IMR-90 (cell line): ENCODE results near the gene RAPGEF1. TPM values are rescaled to one million over a fixed set of nuclear protein-coding genes. Genes with fewer than 3 reads are reported as not detected.

Experiments used
- ATAC-seq: fragments of 200-7000 bp; cut with Tn5 transposase; 2 replicates; pipeline ENCODE4 v1.9.1; 2020; ENCODE audit warnings: low read depth, mild to moderate bottlenecking, moderate library complexity
- BruUV-seq: library from RNA; stranded (reverse); fragments of 400-500 nt; replicated peaks from 2 replicates; lab custom pipeline; 2021; lab: Mats Ljungman, UMichigan
- CTCF ChIA-PET: fragments of 300-600 bp; formaldehyde crosslinking; extraction: SDS; loops from one replicate; lab custom pipeline; 2021; ENCODE audit warnings: antibody characterized with exemption; lab: Yijun Ruan, JAX
- POLR2A ChIA-PET: fragments of 300-600 bp; sonication (Branson Sonifier 250); formaldehyde crosslinking; loops from one replicate; lab custom pipeline; 2022; ENCODE audit warnings: antibody characterized with exemption; ENCODE audit not compliant: unreplicated experiment; lab: Charles Lee
- DNase-seq: peaks from one replicate; pipeline ENCODE4 v3.0.0; 2013
- H2AFZ ChIP-seq: replicated peaks from 2 replicates; pipeline ENCODE3; 2013; ENCODE audit warnings: low read length, mild to moderate bottlenecking; ENCODE audit not compliant: poor library complexity
- H2AK5ac ChIP-seq: 2 replicates; pipeline ENCODE4 v1.6.1; 2013; ENCODE audit warnings: low read depth, low read length, inconsistent platforms
- H2AK9ac ChIP-seq: replicated peaks from 2 replicates; pipeline ENCODE3; 2013; ENCODE audit warnings: mild to moderate bottlenecking, low read depth, low read length, moderate library complexity; ENCODE audit not compliant: poor library complexity
- H2BK120ac ChIP-seq: 2 replicates; pipeline ENCODE4 v1.6.1; 2013; ENCODE audit warnings: low read depth, low read length, inconsistent platforms
- H2BK15ac ChIP-seq: 3 replicates; pipeline ENCODE4 v1.6.1; 2013; ENCODE audit warnings: low read depth, low read length, inconsistent platforms
- H2BK20ac ChIP-seq: 2 replicates; pipeline ENCODE4 v1.6.1; 2013; ENCODE audit warnings: low read depth, mild to moderate bottlenecking, inconsistent platforms, low read length, moderate library complexity
- H2BK5ac ChIP-seq: 2 replicates; pipeline ENCODE4 v1.6.1; 2013; ENCODE audit warnings: mild to moderate bottlenecking, low read depth, low read length, inconsistent platforms; ENCODE audit not compliant: poor library complexity, severe bottlenecking
- H3K14ac ChIP-seq: replicated peaks from 2 replicates; pipeline ENCODE4 v1.6.1; 2013; ENCODE audit warnings: low read depth, low read length, inconsistent platforms
- H3K18ac ChIP-seq: 2 replicates; pipeline ENCODE4 v1.6.1; 2013; ENCODE audit warnings: low read depth, low read length, control low read depth
- H3K23ac ChIP-seq: 2 replicates; pipeline ENCODE4 v1.6.1; 2013; ENCODE audit warnings: low read depth, low read length, inconsistent platforms
- H3K27ac ChIP-seq: 2 replicates; pipeline ENCODE4 v1.5.1; 2013; ENCODE audit warnings: mild to moderate bottlenecking, control low read depth, low read length; ENCODE audit not compliant: insufficient read depth
- H3K27me3 ChIP-seq: 2 replicates; pipeline ENCODE4 v1.6.1; 2013; ENCODE audit warnings: low read length; ENCODE audit not compliant: control insufficient read depth, insufficient read depth
- H3K36me3 ChIP-seq: 2 replicates; pipeline ENCODE4 v1.6.1; 2013; ENCODE audit warnings: low read length, mixed read lengths; ENCODE audit not compliant: control insufficient read depth, insufficient read depth
- H3K4ac ChIP-seq: 2 replicates; pipeline ENCODE4 v1.6.1; 2013; ENCODE audit warnings: low read depth, low read length, inconsistent platforms
- H3K4me1 ChIP-seq: 2 replicates; pipeline ENCODE4 v1.6.1; 2013; ENCODE audit warnings: low read length, mixed read lengths; ENCODE audit not compliant: control insufficient read depth, insufficient read depth
- H3K4me2 ChIP-seq: 2 replicates; pipeline ENCODE4 v1.6.1; 2013; ENCODE audit warnings: low read depth, mild to moderate bottlenecking, control low read depth, low read length, moderate library complexity
- H3K4me3 ChIP-seq: 2 replicates; pipeline ENCODE4 v1.5.1; 2013; ENCODE audit warnings: low read depth, mild to moderate bottlenecking, control low read depth, low read length, moderate library complexity; ENCODE audit not compliant: insufficient read depth
- H3K56ac ChIP-seq: 2 replicates; pipeline ENCODE4 v1.6.1; 2013; ENCODE audit warnings: low read length, inconsistent platforms; ENCODE audit not compliant: insufficient read depth; ENCODE audit errors: extremely low read depth
- H3K79me1 ChIP-seq, 2 experiments: 2 replicates each; pipeline ENCODE4 v1.6.1; 2013; ENCODE audit warnings: low read length in 2 of 2, inconsistent platforms in 1 of 2, low read depth in 1 of 2
- H3K9ac ChIP-seq: 2 replicates; pipeline ENCODE4 v1.6.1; 2013; ENCODE audit warnings: low read depth, low read length, control low read depth
- H3K9me1 ChIP-seq: 2 replicates; pipeline ENCODE4 v1.6.1; 2013; ENCODE audit warnings: low read length, inconsistent platforms; ENCODE audit not compliant: insufficient read depth
- H3K9me3 ChIP-seq: 2 replicates; pipeline ENCODE4 v1.6.1; 2013; ENCODE audit warnings: low read length; ENCODE audit not compliant: control insufficient read depth, insufficient read depth
- H4K20me1 ChIP-seq: 2 replicates; pipeline ENCODE4 v1.6.1; 2013; ENCODE audit warnings: low read length, inconsistent platforms; ENCODE audit not compliant: insufficient read depth
- H4K5ac ChIP-seq: 2 replicates; pipeline ENCODE4 v1.6.1; 2013; ENCODE audit warnings: mild to moderate bottlenecking, low read depth, low read length, control low read depth
- H4K8ac ChIP-seq, 2 experiments: 2 replicates each; pipeline ENCODE4 v1.6.1; 2013; ENCODE audit warnings: low read depth in 2 of 2, low read length in 2 of 2, control low read depth in 1 of 2, inconsistent platforms in 1 of 2
- H4K91ac ChIP-seq: 2 replicates; pipeline ENCODE4 v1.6.1; 2013; ENCODE audit warnings: low read depth, low read length, inconsistent platforms; ENCODE audit not compliant: insufficient read depth
- BHLHE40 ChIP-seq: fragments of 150-350 bp; IDR thresholded peaks from 2 replicates; pipeline ENCODE4 v1.6.1; 2016; ENCODE audit warnings: mild to moderate bottlenecking, low read depth, low read length
- CEBPB ChIP-seq: IDR thresholded peaks from 2 replicates; pipeline ENCODE4 v1.6.1; 2012; ENCODE audit warnings: low read depth, low read length, improper control_type of control experiment
- CHD1 ChIP-seq: IDR thresholded peaks from 2 replicates; pipeline ENCODE4 v1.6.1; 2012; ENCODE audit warnings: low read depth, low read length, improper control_type of control experiment
- CTCF ChIP-seq: conservative IDR thresholded peaks from 2 replicates; pipeline ENCODE4 v1.5.1; 2012; ENCODE audit warnings: mild to moderate bottlenecking, low read depth, low read length, improper control_type of control experiment
- ELK1 ChIP-seq: fragments of 150-350 bp; IDR thresholded peaks from 2 replicates; pipeline ENCODE4 v1.6.1; 2016; ENCODE audit warnings: low read depth, mild to moderate bottlenecking, low read length, moderate library complexity, borderline replicate concordance
- FOS ChIP-seq: fragments of 150-350 bp; IDR thresholded peaks from 2 replicates; pipeline ENCODE4 v1.6.1; 2016; ENCODE audit warnings: low read depth, low read length
- MAFK ChIP-seq: IDR thresholded peaks from 2 replicates; pipeline ENCODE4 v1.6.1; 2012; ENCODE audit warnings: low read depth, low read length, improper control_type of control experiment
- MAZ ChIP-seq: IDR thresholded peaks from 2 replicates; pipeline ENCODE4 v1.6.1; 2012; ENCODE audit warnings: low read depth, mild to moderate bottlenecking, low read length, improper control_type of control experiment, moderate library complexity, borderline replicate concordance
- MXI1 ChIP-seq: IDR thresholded peaks from 2 replicates; pipeline ENCODE4 v1.6.1; 2012; ENCODE audit warnings: low read depth, mild to moderate bottlenecking, low read length, moderate library complexity, borderline replicate concordance
- NFE2L2 ChIP-seq: fragments of 150-350 bp; IDR thresholded peaks from 2 replicates; pipeline ENCODE4 v1.6.1; 2016; ENCODE audit warnings: low read depth, mild to moderate bottlenecking, low read length
- POLR2A ChIP-seq: IDR thresholded peaks from 2 replicates; pipeline ENCODE4 v1.6.1; 2012; ENCODE audit warnings: mild to moderate bottlenecking, low read depth, low read length
- RAD21 ChIP-seq: IDR thresholded peaks from 2 replicates; pipeline ENCODE4 v1.6.1; 2012; ENCODE audit warnings: low read length, improper control_type of control experiment
- RCOR1 ChIP-seq: IDR thresholded peaks from 2 replicates; pipeline ENCODE4 v1.6.1; 2012; ENCODE audit warnings: mild to moderate bottlenecking, low read length, improper control_type of control experiment; ENCODE audit not compliant: insufficient replicate concordance
- RFX5 ChIP-seq: IDR thresholded peaks from 2 replicates; pipeline ENCODE4 v1.8.0; 2012; ENCODE audit warnings: low read depth, mild to moderate bottlenecking, low read length, moderate library complexity
- USF2 ChIP-seq: fragments of 150-350 bp; IDR thresholded peaks from 2 replicates; pipeline ENCODE4 v1.6.1; 2017; ENCODE audit warnings: mild to moderate bottlenecking, antibody characterized with exemption, low read length, low read depth
- WGBS, 2 experiments: methylation state at CpG; one replicate each; pipeline versions ENCODE4 v1.1.5 to v1.1.7; 2013; ENCODE audit warnings: missing lambda C conversion rate in 2 of 2; ENCODE audit not compliant: insufficient read length in 1 of 2; ENCODE audit errors: extremely low coverage in 2 of 2; 5-methylcytosine and 5-hydroxymethylcytosine counted together
- dilution Hi-C: fragments of 300-500 bp; cut with HindIII; formaldehyde crosslinking; loops from one replicate; pipeline ENCODE4 v1.14.3; 2018; ENCODE audit warnings: low sequenced_read_pairs; ENCODE audit not compliant: unreplicated experiment
- in situ Hi-C: fragments of 300-500 bp; cut with MboI; formaldehyde crosslinking; loops from 3 replicates; pipeline ENCODE4 v1.14.3; 2019; ENCODE audit warnings: low sequenced_read_pairs, inconsistent platforms, mixed read lengths
- intact Hi-C: fragments of 100-400 bp; cut with micrococcal nuclease; formaldehyde crosslinking; loops from 2 replicates; pipeline ENCODE4 v1.10.0; 2022
- polyA plus RNA-seq, 3 experiments: library from polyadenylated mRNA; depleted of rRNA; stranded (reverse); fragments of >200 nt; gene quantifications; 2 replicates each; pipeline ENCODE4 v1.2.3, GENCODE V29; 2012; ENCODE audit warnings: low replicate concordance in 1 of 3
- total RNA-seq: library from RNA; depleted of rRNA; stranded (reverse); fragments of >200 nt; gene quantifications from 2 replicates; pipeline ENCODE4 v1.2.3, GENCODE V29; 2012

The RAPGEF1 gene
- total and polyA plus RNA-seq, 2 of the 4 experiments (the other 2 are of a cell fraction): 13.1 to 22.3 TPM

- H3K9ac ChIP-seq: no peak overlapping the region
- H3K4ac ChIP-seq: no peak overlapping the region
- no peak overlapping the region for H2BK5ac ChIP-seq
- ChIA-PET CTCF (no interaction called here), POLR2A (no interaction called here)
- H3K4me3 ChIP-seq: no peak overlapping the region
- H3K27me3 ChIP-seq: no peaks in the 10 kb centered on the region
- in situ Hi-C loops: loop anchor here (25.0 kb wide), 1 partner anchor 683 kb away; no protein-coding TSS in a partner anchor
- no peak overlapping the region for H2BK20ac ChIP-seq
- H3K27ac ChIP-seq: no peak overlapping the region
- H3K56ac ChIP-seq: no peak overlapping the region
- WGBS, 2 experiments: 82% methylated on average over 4 of the region's 26 CpGs; no CpG with 5 or more reads in 1 of the 2 experiments
- DNase-seq: no peak
- no peak overlapping the region for H2AK5ac ChIP-seq
- H3K18ac ChIP-seq: no peak overlapping the region
- no peak overlapping the region for H2AFZ ChIP-seq
- intact Hi-C loops: no loop called here
- H2BK120ac ChIP-seq: no peak overlapping the region
- H3K9me3 ChIP-seq: no peaks in the 10 kb centered on the region
- H4K5ac ChIP-seq: no peak overlapping the region
- H3K9me1 ChIP-seq: 0 out of 2 replicates have a peak, but pooled peaks cover under 1% of the 10 kb centered on the region
- no peak overlapping the region for H3K14ac ChIP-seq
- H3K4me1 ChIP-seq: no peaks in the 10 kb centered on the region
- no peak overlapping the region for H4K8ac ChIP-seq
- no peaks in the 10 kb centered on the region for H4K20me1 ChIP-seq
- peaks cover 50% of the 10 kb centered on the region for H3K36me3 ChIP-seq
- H3K4me2 ChIP-seq: no peak overlapping the region
- H2AK9ac ChIP-seq: no peak overlapping the region
- H3K23ac ChIP-seq: no peak overlapping the region
- dilution Hi-C loops: no loop called here
- no peak for ATAC-seq
- no peak overlapping the region for H2BK15ac ChIP-seq
- BruUV-seq: no TSS peak
- H4K91ac ChIP-seq: no peak overlapping the region
- H3K79me1 ChIP-seq: no peaks in the 10 kb centered on the region
- TF ChIP-seq NFE2L2: no peak
- TF ChIP-seq CEBPB: no peak
- no peak for TF ChIP-seq POLR2A
- no peak for TF ChIP-seq RFX5
- TF ChIP-seq MAZ: no peak
- TF ChIP-seq ELK1: no peak
- TF ChIP-seq FOS: no peak
- TF ChIP-seq USF2: no peak
- no peak for TF ChIP-seq RCOR1
- TF ChIP-seq MAFK: no peak
- no peak for TF ChIP-seq BHLHE40
- TF ChIP-seq CTCF: no peak
- TF ChIP-seq MXI1: no peak
- TF ChIP-seq CHD1: no peak
- no peak for TF ChIP-seq RAD21
Observed at GRCh38 chr9:131578731-131579504, 161.0 kb downstream of the RAPGEF1 start.
